Skeletal muscle tissue (tissue), 4 donors: ENCODE measurements around the gene ELF4. TPM values are rescaled to one million over a fixed set of nuclear protein-coding genes. Genes with fewer than 3 reads are reported as not detected.

Source experiments
- H3K27ac ChIP-seq: one replicate; pipeline ENCODE4 v1.7.0; 2013; ENCODE audit warnings: mild to moderate bottlenecking, low read depth, low read length, inconsistent platforms
- H3K27me3 ChIP-seq, 3 donors: one replicate each; pipeline ENCODE4 v1.7.0; 2013; ENCODE audit warnings: low read length in 3 of 3; ENCODE audit not compliant: control insufficient read depth in 3 of 3, insufficient read depth in 3 of 3
- H3K36me3 ChIP-seq, 3 donors: one replicate each; pipeline ENCODE4 v1.7.0; 2013; ENCODE audit warnings: low read length in 3 of 3; ENCODE audit not compliant: control insufficient read depth in 3 of 3, insufficient read depth in 3 of 3
- H3K4me1 ChIP-seq, 3 donors: one replicate each; pipeline ENCODE4 v1.7.0; 2013; ENCODE audit warnings: low read length in 3 of 3, mild to moderate bottlenecking in 3 of 3; ENCODE audit not compliant: control insufficient read depth in 3 of 3, insufficient read depth in 3 of 3
- H3K4me3 ChIP-seq, 3 donors: one replicate each; pipeline ENCODE4 v1.7.0; 2013; ENCODE audit warnings: low read length in 3 of 3
- H3K9ac ChIP-seq, 3 donors: one replicate each; pipeline ENCODE4 v1.7.0; 2013; ENCODE audit warnings: low read length in 3 of 3, mild to moderate bottlenecking in 3 of 3, moderate library complexity in 2 of 3, low read depth in 1 of 3
- H3K9me3 ChIP-seq, 3 donors: one replicate each; pipeline ENCODE4 v1.7.0; 2013; ENCODE audit warnings: low read length in 3 of 3; ENCODE audit not compliant: control insufficient read depth in 3 of 3
- total RNA-seq: library from RNA; depleted of rRNA; stranded (reverse); fragments of >200 nt; gene quantifications from one replicate; pipeline ENCODE4 v1.2.3, GENCODE V29; 2014
- donor health status: Osteomylitis.

Gene ELF4
- total RNA-seq, 1 donor from 2014 or later: 5.7 TPM

DNA sequence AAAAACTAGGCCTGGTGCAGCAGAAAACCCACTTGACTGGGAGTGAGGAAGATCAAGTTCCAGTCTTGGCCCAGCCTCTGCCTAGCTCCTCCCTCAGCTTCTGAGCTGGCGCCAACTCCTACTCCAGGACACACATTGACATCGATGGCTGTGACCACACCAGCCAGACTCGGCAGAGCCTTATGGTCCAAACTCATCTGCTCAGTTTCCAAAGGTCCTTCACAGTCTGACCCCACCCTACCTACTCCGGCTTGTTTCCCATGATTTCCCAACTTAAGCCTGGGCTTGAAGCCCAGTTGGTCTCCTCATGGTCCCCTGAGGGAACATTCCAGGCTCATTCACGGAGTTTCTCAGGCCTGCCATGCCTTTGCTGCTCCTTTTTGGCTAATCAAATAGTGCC lies 10.1 kb downstream of the ELF4 start:
- H3K27ac ChIP-seq: peak overlapping the region; percentile 36
- H3K9me3 ChIP-seq: no peaks in the 10 kb centered on the region
- H3K9ac ChIP-seq: no peak overlapping the region
- H3K4me3 ChIP-seq: no peak overlapping the region
- H3K4me1 ChIP-seq: peaks cover 8 to 14% (median 11%) of the 10 kb centered on the region in 3 donors
- no peaks in the 10 kb centered on the region for H3K36me3 ChIP-seq
- no peaks in the 10 kb centered on the region for H3K27me3 ChIP-seq

DNA sequence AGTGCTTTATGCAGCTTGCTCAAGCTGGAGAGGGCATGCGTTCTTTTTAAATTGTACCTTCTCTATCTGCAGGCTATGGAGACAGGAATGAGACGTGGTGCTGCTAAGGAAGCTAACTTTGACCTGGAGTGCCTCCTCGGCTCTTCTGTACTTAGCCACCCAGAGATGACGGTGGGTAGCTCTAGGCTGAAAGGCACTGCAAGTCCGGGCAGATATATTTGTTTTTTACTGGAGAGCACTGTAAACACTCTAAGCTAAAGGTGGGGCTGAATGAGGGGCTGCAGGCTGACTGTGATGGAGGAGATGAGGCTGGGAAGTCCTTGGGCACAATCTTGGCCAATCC lies 12.1 kb downstream of the ELF4 start:
- H3K36me3 ChIP-seq: no peaks in the 10 kb centered on the region
- peaks cover 8 to 14% (median 10%) of the 10 kb centered on the region in 3 donors for H3K4me1 ChIP-seq
- no peak overlapping the region for H3K4me3 ChIP-seq
- H3K27me3 ChIP-seq: no peaks in the 10 kb centered on the region
- peak overlapping the region; percentile 12 for H3K27ac ChIP-seq
- no peak overlapping the region for H3K9ac ChIP-seq
- no peaks in the 10 kb centered on the region for H3K9me3 ChIP-seq

DNA sequence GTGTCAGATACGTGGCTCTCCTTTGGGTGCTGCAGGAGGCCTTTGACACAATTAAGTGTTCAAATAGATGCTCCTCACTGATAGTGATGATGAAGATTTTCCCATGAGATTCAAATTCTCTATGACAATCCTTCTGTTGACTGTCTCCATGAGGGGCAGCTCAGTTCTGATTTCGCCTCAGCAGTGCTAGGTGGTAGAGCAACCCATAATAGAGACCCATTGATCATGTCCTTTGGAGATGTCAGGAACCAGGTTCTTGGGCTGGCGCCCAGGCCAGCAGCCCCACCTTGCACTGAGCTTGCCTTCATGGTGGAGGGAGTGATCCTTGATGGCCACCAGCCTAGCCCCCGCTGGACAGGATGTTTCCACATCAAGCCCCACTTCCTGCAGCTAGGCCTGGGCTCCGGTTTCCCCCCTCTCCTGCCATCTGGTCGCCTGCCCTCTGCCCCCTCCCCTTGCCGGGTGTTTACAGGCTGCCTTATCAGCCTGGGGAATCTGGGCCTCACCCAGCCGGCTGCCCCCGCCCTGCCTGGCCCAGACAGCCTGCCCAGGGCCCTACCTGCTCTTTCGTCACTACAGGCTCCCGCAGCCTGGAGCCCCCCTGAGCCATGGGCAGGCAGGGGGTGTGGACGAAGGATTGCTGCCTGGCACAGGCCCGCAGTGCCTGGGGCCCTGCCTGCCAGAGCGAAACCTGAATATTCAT lies 12.6 kb downstream of the ELF4 start:
- Histone ChIP-seq H3K27ac (peak overlapping the region; percentile 12), H3K36me3 (no peaks in the 10 kb centered on the region), H3K4me1 (peaks cover 8 to 14% (median 10%) of the 10 kb centered on the region in 3 donors), H3K9ac (no peak overlapping the region), H3K4me3 (no peak overlapping the region), H3K27me3 (no peaks in the 10 kb centered on the region), H3K9me3 (no peaks in the 10 kb centered on the region)

DNA sequence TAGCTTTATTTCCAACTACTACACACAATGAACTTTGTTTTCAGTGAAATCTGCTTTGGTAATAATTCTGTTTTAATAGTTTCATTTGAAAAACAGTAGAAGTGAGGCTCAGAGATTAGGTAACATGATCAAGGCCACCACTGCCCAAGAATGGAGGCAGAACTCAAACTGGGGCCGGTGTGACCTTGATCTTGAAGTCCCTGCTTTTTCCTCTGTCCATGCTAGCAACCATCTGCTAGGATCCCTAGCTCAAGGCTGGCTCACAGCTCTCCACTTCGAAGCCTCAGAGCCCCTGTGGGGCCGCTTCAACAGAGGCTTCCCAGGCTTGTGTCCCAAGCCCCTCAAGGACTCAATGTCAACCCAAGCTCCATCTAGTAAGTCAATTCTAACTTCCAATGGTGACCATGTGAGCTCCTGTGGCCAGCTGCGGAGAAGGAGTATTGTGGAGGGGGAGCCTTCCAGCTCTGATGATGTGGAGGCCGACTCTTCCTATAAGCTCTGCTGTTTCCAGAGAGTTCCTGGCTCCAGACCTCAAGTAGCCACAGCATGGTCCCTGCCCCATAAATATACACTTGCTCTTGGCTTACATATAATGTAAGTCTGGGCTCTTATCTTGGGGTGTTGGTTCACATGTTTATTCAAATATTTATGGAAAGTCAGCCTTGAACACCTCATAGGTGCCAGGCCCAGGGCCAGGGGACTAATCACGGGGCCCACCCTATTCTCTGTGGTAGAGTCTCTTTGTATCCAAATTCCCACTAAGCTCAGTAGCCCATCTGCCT lies 14.9 kb downstream of the ELF4 start:
- H3K9me3 ChIP-seq: no peaks in the 10 kb centered on the region
- H3K4me1 ChIP-seq: peaks cover 8 to 14% (median 10%) of the 10 kb centered on the region in 3 donors
- no peak overlapping the region for H3K4me3 ChIP-seq
- no peaks in the 10 kb centered on the region for H3K27me3 ChIP-seq
- H3K27ac ChIP-seq: no peak overlapping the region
- no peaks in the 10 kb centered on the region for H3K36me3 ChIP-seq
- H3K9ac ChIP-seq: no peak overlapping the region

DNA sequence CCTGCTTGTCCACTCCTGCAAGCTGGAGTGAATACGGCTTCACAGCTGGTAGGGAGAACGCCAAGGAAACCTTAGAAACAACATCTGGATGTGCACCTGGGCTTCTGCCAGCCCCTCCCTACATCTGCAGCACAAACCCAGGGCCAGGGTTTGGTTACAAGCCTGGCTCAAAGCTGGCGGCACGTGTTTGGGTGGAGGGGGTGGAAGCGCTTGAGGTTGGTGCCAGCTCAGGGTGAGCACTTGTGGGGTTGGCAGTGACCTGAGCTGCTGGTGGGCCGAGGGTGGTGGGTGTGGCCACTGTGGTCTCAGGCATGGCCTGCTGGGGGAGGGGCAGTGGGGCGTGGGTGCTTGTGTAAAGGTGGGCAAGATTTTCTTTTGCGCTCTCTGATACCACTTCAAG lies 15.6 kb downstream of the ELF4 start:
- Histone ChIP-seq H3K4me1 (peaks cover 5 to 10% (median 6%) of the 10 kb centered on the region in 3 donors), H3K36me3 (no peaks in the 10 kb centered on the region), H3K27ac (no peak overlapping the region), H3K4me3 (no peak overlapping the region), H3K9me3 (no peaks in the 10 kb centered on the region), H3K27me3 (no peaks in the 10 kb centered on the region), H3K9ac (no peak overlapping the region)

DNA sequence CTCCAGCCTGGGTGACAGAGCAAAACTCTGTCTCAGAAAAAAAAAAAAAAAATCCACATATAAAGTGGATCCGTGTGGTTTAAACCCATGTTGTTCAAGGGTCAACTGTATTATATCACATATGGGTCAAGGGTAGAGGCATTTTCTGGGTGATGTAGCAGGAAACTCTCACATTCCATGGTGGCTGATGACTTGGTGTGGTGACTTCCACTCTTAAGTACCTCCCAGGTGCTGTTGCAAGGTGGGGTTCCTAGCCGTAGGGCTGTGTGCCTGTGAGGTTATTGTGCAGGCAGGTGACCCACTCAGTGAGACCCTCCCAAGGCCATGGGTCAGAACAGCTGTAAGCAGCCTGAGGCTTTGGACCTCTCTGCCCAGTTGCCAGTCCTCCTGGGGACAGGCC lies 17.0 kb downstream of the ELF4 start:
- peaks cover 2 to 5% (median 3%) of the 10 kb centered on the region in 3 donors for H3K4me1 ChIP-seq
- H3K27me3 ChIP-seq: no peaks in the 10 kb centered on the region
- H3K4me3 ChIP-seq: no peak overlapping the region

DNA sequence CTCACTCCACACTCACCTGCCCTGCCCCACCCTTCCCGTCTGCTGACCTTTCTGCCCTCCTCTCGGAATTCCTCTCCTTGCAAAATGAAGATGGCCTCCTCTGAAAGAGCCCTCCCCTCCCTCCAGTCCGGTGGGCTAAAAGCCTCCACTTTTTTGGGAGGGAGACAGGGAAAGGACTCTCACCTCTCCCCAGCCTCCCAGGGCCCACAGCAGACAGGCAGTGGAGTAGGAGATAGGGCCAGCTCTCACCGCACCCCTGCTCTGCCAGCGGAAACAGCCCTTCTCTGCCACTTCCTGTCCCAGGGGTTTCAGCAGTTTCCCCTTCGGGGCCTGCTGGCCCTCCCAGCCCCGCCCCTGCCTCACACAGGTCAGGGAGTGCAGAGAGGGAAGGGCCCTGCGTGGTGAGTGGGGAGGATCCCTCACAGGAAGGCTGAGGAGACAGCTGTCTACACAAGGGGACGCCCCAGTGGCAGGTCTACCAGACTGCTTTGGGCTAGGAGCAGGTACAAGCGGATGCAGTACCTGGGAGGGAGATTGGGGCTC lies 18.2 kb downstream of the ELF4 start:
- Histone ChIP-seq H3K27ac (no peak overlapping the region), H3K9ac (no peak overlapping the region), H3K36me3 (no peaks in the 10 kb centered on the region), H3K4me3 (no peak overlapping the region), H3K4me1 (no peaks in the 10 kb centered on the region), H3K9me3 (no peaks in the 10 kb centered on the region), H3K27me3 (no peaks in the 10 kb centered on the region)

More for the DNA sequence above, 17.0 kb downstream of the ELF4 start:
- H3K9me3 ChIP-seq: no peaks in the 10 kb centered on the region
- H3K27ac ChIP-seq: no peak overlapping the region
- H3K9ac ChIP-seq: no peak overlapping the region
- no peaks in the 10 kb centered on the region for H3K36me3 ChIP-seq

DNA sequence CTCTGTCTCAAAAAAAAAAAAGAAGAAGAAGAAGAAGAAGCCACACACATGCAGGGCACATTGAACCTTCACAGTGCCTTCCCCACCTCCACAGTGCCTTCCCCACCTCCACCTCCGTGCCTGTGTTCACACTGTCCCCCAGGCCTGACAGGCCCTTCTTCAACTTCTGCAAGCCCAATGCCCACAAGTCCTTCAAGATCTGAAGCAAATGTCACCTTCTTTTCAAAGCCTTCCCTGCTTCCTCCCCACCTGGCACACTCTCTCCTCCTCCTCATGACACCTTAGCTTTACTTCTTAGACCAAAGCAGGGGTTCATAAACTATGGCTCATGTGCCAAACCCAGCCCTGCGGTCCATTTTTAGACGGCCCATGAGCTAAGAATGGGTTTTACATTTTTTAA lies 19.9 kb downstream of the ELF4 start:
- Histone ChIP-seq H3K9ac (no peak overlapping the region), H3K4me1 (peaks cover 0 to 14% (median 7%) of the 10 kb centered on the region in 3 donors), H3K36me3 (no peaks in the 10 kb centered on the region), H3K4me3 (no peak overlapping the region), H3K27ac (no peak overlapping the region), H3K27me3 (no peaks in the 10 kb centered on the region), H3K9me3 (no peaks in the 10 kb centered on the region)

DNA sequence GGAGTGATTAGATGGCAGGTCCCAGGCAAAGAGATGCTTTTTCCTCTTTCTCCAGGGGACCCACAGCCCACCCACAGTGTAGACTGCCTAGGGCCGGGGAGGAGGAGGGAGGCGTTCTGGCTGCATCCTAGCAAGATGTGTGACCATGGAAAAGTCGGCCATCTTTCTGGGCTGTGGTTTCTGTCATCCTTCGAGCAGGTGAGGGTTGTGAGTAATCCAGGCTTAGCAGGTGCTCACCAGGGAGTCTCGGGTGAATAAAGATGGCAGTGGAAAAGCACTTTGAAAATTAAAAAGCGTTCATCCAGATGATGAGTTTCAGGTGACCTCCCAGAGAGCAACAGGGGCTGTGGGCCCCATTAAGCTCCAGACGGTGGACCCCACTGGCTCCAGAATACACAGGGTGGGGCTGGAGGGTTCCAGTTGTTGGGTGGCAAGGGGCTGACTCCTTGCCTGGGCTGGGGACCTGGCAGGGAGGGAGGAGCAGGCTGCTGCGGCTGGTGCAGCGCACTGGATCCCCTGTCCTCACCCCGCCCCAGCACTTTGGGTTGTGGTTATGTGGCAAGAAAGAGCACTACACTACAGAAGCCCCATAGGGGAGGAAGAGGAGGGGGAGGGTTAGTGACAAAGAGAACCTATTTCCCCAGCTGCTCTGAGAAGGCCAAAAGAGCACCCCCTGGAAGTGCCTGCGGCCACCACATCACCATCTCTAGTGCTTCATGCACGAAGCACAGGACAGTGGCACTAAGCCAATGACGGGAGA lies 23.7 kb downstream of the ELF4 start:
- Histone ChIP-seq H3K36me3 (no peaks in the 10 kb centered on the region), H3K27me3 (no peaks in the 10 kb centered on the region), H3K4me3 (no peak overlapping the region), H3K27ac (peak overlapping the region; percentile 56), H3K9ac (no peak overlapping the region), H3K4me1 (peaks cover 5 to 20% (median 16%) of the 10 kb centered on the region in 3 donors), H3K9me3 (no peaks in the 10 kb centered on the region)
